Measurements from ENCODE around the gene ALDH1A1. TPM values are rescaled to one million over a fixed set of nuclear protein-coding genes. Genes with fewer than 3 reads are reported as not detected.

The ALDH1A1 gene
- total and polyA plus RNA-seq, 2 donors (not counting 3 experiments of a cell fraction or from before 2014, with no cell fraction given): 91.1 to 287 TPM

- intact Hi-C loops (cut with micrococcal nuclease) (loop anchor here (2.0 kb wide), 5 partner anchors 15 to 157 kb away; no protein-coding TSS in a partner anchor), dilution Hi-C loops (cut with MboI; ENCODE audit: extremely low pct_ligation_motif_present, low sequenced_read_pairs) (no loop called here)
- H3K36me3 ChIP-seq (ENCODE audit: control insufficient read depth in 2 of 2, extremely low read depth in 1 of 2, insufficient read depth in 2 of 2, low read length in 2 of 2): peaks cover 0 to 5% of the 10 kb centered on the region in 2 experiments
- no peak overlapping the region for H2AFZ ChIP-seq (ENCODE audit: low read depth, low read length)
- CTCF ChIA-PET: interaction anchor here (0.9 kb wide), 1 partner anchor 97 kb away, joined by 4 read pairs; no protein-coding TSS in a partner anchor
- H3K9me1 ChIP-seq (replicated peaks; ENCODE audit: control insufficient read depth, extremely low read depth, insufficient read depth, low read length): no peaks in the 10 kb centered on the region
- POLR2A ChIA-PET: no interaction called here
- H3K9me3 ChIP-seq (replicated peaks; ENCODE audit: control insufficient read depth, insufficient read depth, low read length): no peaks in the 10 kb centered on the region
- H3K4me1 ChIP-seq (ENCODE audit: control insufficient read depth, extremely low read depth, insufficient read depth, low read length): peaks cover 16% of the 10 kb centered on the region
- H3K4me3 ChIP-seq (replicated peaks in 1 of 3; ENCODE audit: insufficient read depth in 1 of 3, low read depth in 1 of 3, low read length in 3 of 3): no peak overlapping the region
- H3K27ac ChIP-seq (ENCODE audit: insufficient read depth, low read depth, low read length): no peak overlapping the region
- no peaks in the 10 kb centered on the region for H3K27me3 ChIP-seq (ENCODE audit: control insufficient read depth in 2 of 2, insufficient read depth in 2 of 2, low read length in 2 of 2)
- no peak overlapping the region for H3K4me2 ChIP-seq (ENCODE audit: insufficient read depth, low read length)
- no peaks in the 10 kb centered on the region for H4K20me1 ChIP-seq (replicated peaks; ENCODE audit: control insufficient read depth, extremely low read depth, insufficient read depth, low read length)
- DNase-seq (ENCODE audit: low read depth, low spot score) (peak; percentile 6), FAIRE-seq (no peak)
- H3K79me2 ChIP-seq (ENCODE audit: control insufficient read depth, insufficient read depth, low read length): no peaks in the 10 kb centered on the region
- H3K9ac ChIP-seq (replicated peaks; ENCODE audit: extremely low read depth, insufficient read depth, low read length): no peak overlapping the region
- no TSS peak for BruUV-seq (replicated peaks)
- TF ChIP-seq MAX (IDR thresholded peaks at IDR 0.05; ENCODE audit: insufficient read depth, insufficient read length): no peak
- TF ChIP-seq MYC (IDR thresholded peaks at IDR 0.05; ENCODE audit: low read depth, low read length): no peak
- no peak for TF ChIP-seq GATA2 (IDR thresholded peaks at IDR 0.05; ENCODE audit: insufficient read depth, insufficient read length, low read depth, low read length)
- TF ChIP-seq JUN (IDR thresholded peaks at IDR 0.05; ENCODE audit: borderline replicate concordance, insufficient read depth, insufficient read length, low read depth): no peak
- TF ChIP-seq POLR2AphosphoS5 (IDR thresholded peaks at IDR 0.05; ENCODE audit: insufficient read depth, low read depth, low read length): no peak
- TF ChIP-seq POLR2A (IDR thresholded peaks at IDR 0.05; ENCODE audit: low read depth, low read length): no peak
- TF ChIP-seq, protein P1, sequence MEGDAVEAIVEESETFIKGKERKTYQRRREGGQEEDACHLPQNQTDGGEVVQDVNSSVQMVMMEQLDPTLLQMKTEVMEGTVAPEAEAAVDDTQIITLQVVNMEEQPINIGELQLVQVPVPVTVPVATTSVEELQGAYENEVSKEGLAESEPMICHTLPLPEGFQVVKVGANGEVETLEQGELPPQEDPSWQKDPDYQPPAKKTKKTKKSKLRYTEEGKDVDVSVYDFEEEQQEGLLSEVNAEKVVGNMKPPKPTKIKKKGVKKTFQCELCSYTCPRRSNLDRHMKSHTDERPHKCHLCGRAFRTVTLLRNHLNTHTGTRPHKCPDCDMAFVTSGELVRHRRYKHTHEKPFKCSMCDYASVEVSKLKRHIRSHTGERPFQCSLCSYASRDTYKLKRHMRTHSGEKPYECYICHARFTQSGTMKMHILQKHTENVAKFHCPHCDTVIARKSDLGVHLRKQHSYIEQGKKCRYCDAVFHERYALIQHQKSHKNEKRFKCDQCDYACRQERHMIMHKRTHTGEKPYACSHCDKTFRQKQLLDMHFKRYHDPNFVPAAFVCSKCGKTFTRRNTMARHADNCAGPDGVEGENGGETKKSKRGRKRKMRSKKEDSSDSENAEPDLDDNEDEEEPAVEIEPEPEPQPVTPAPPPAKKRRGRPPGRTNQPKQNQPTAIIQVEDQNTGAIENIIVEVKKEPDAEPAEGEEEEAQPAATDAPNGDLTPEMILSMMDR (IDR thresholded peaks at IDR 0.05; ENCODE audit: extremely low read depth in 1 of 2, insufficient read depth in 1 of 2, low read depth in 1 of 2, low read length in 2 of 2): no peak
- TF ChIP-seq EZH2 (IDR thresholded peaks at IDR 0.05; ENCODE audit: borderline replicate concordance, low read depth, low read length, severe bottlenecking): no peak
- TF ChIP-seq FOS (IDR thresholded peaks at IDR 0.05; ENCODE audit: borderline replicate concordance, insufficient read depth, low read length): no peak
Observed at GRCh38 chr9:72925891-72926290, 27.0 kb downstream of the ALDH1A1 start.
